ENCODE measurements around the gene LMO1.

Gene LMO1

DNA sequence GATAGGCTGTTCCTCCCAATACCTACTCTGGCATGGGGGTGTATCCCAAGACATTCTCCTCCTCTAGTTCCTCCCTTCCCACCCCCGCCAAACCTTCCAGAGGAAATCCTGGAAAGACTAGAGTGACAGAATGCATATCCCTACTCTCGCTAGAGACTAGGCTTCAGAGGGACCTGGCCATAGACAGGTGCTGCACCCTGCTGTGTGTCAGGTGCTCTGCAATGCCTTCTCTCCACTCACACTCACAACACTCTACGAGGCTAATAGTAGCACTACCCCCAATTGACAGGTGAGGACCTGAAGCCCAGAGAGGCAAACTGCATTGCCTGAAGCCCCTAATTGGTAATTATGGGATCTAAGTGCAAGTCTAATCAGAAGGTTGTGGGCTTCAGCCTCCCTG, 46.2 kb upstream of the LMO1 start:
- TF ChIP-seq CREB1 (IDR thresholded peaks at IDR 0.05; ENCODE audit: low read depth) (no peak), TAF1 (IDR thresholded peaks at IDR 0.05; ENCODE audit: low read depth) (no peak), USF1 (IDR thresholded peaks at IDR 0.05) (no peak), FOXM1 (IDR thresholded peaks at IDR 0.05; ENCODE audit: borderline replicate concordance, low read depth) (no peak), TEAD4 (IDR thresholded peaks at IDR 0.05) (no peak), TCF12 (IDR thresholded peaks at IDR 0.05; ENCODE audit: low read depth) (no peak), RAD21 (IDR thresholded peaks at IDR 0.05; ENCODE audit: low read depth) (no peak), YY1 (IDR thresholded peaks at IDR 0.05; ENCODE audit: low read depth) (no peak), NFIC (IDR thresholded peaks at IDR 0.05) (no peak), EP300 (IDR thresholded peaks at IDR 0.05; ENCODE audit: borderline replicate concordance) (no peak), CEBPB (IDR thresholded peaks at IDR 0.05) (no peak), ZBTB7A (IDR thresholded peaks at IDR 0.05; ENCODE audit: low read depth) (no peak), EGR1 (IDR thresholded peaks at IDR 0.05) (no peak)
- TF ChIP-seq, protein P1, sequence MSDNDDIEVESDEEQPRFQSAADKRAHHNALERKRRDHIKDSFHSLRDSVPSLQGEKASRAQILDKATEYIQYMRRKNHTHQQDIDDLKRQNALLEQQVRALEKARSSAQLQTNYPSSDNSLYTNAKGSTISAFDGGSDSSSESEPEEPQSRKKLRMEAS (IDR thresholded peaks at IDR 0.05), result no peak
- TF ChIP-seq, protein P2, sequence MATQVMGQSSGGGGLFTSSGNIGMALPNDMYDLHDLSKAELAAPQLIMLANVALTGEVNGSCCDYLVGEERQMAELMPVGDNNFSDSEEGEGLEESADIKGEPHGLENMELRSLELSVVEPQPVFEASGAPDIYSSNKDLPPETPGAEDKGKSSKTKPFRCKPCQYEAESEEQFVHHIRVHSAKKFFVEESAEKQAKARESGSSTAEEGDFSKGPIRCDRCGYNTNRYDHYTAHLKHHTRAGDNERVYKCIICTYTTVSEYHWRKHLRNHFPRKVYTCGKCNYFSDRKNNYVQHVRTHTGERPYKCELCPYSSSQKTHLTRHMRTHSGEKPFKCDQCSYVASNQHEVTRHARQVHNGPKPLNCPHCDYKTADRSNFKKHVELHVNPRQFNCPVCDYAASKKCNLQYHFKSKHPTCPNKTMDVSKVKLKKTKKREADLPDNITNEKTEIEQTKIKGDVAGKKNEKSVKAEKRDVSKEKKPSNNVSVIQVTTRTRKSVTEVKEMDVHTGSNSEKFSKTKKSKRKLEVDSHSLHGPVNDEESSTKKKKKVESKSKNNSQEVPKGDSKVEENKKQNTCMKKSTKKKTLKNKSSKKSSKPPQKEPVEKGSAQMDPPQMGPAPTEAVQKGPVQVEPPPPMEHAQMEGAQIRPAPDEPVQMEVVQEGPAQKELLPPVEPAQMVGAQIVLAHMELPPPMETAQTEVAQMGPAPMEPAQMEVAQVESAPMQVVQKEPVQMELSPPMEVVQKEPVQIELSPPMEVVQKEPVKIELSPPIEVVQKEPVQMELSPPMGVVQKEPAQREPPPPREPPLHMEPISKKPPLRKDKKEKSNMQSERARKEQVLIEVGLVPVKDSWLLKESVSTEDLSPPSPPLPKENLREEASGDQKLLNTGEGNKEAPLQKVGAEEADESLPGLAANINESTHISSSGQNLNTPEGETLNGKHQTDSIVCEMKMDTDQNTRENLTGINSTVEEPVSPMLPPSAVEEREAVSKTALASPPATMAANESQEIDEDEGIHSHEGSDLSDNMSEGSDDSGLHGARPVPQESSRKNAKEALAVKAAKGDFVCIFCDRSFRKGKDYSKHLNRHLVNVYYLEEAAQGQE (IDR thresholded peaks at IDR 0.05; ENCODE audit: low read depth), result no peak

DNA sequence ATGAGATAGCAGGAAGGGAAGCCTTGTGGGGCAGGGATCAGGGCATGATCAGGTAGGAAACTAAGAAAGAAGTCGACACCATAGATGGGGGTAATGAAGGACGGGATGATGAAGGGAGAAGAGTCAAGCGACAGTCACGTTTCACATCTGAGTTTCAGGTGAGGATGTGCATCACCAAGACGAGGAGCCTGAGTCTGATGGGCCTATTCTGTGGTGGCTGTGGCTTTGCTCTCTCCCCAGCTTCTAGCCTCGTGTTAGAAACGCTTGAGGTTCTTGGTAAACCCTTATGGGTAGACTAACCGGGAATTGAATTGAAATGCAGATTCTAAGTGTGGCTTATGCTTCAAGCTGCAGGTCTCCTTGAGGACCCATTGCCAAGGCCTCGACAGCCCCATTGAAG, 45.6 kb upstream of the LMO1 start:
- TF ChIP-seq, protein P1 (IDR thresholded peaks at IDR 0.05), result no peak
- TF ChIP-seq FOXM1 (IDR thresholded peaks at IDR 0.05; ENCODE audit: borderline replicate concordance, low read depth) (no peak), USF1 (IDR thresholded peaks at IDR 0.05) (no peak), CREB1 (IDR thresholded peaks at IDR 0.05; ENCODE audit: low read depth) (no peak), ZBTB7A (IDR thresholded peaks at IDR 0.05; ENCODE audit: low read depth) (no peak), TEAD4 (IDR thresholded peaks at IDR 0.05) (no peak), EP300 (IDR thresholded peaks at IDR 0.05; ENCODE audit: borderline replicate concordance) (no peak), EGR1 (IDR thresholded peaks at IDR 0.05) (no peak), NFIC (IDR thresholded peaks at IDR 0.05) (no peak), YY1 (IDR thresholded peaks at IDR 0.05; ENCODE audit: low read depth) (no peak), RAD21 (IDR thresholded peaks at IDR 0.05; ENCODE audit: low read depth) (no peak), CEBPB (IDR thresholded peaks at IDR 0.05) (no peak), TAF1 (IDR thresholded peaks at IDR 0.05; ENCODE audit: low read depth) (no peak), TCF12 (IDR thresholded peaks at IDR 0.05; ENCODE audit: low read depth) (no peak)
- TF ChIP-seq, protein P2 (IDR thresholded peaks at IDR 0.05; ENCODE audit: low read depth), result no peak

GRCh38 chr11:8307601-8308000, 43.9 kb upstream of the LMO1 start:
- TF ChIP-seq CEBPB (IDR thresholded peaks at IDR 0.05) (no peak), TEAD4 (IDR thresholded peaks at IDR 0.05) (no peak), EP300 (IDR thresholded peaks at IDR 0.05; ENCODE audit: borderline replicate concordance) (no peak), ZBTB7A (IDR thresholded peaks at IDR 0.05; ENCODE audit: low read depth) (no peak), NFIC (IDR thresholded peaks at IDR 0.05) (no peak), CREB1 (IDR thresholded peaks at IDR 0.05; ENCODE audit: low read depth) (no peak), EGR1 (IDR thresholded peaks at IDR 0.05) (no peak), YY1 (IDR thresholded peaks at IDR 0.05; ENCODE audit: low read depth) (no peak), TAF1 (IDR thresholded peaks at IDR 0.05; ENCODE audit: low read depth) (no peak), USF1 (IDR thresholded peaks at IDR 0.05) (no peak), FOXM1 (IDR thresholded peaks at IDR 0.05; ENCODE audit: borderline replicate concordance, low read depth) (no peak), RAD21 (IDR thresholded peaks at IDR 0.05; ENCODE audit: low read depth) (no peak), TCF12 (IDR thresholded peaks at IDR 0.05; ENCODE audit: low read depth) (no peak)
- TF ChIP-seq, protein P1 (IDR thresholded peaks at IDR 0.05), result no peak
- TF ChIP-seq, protein P2 (IDR thresholded peaks at IDR 0.05; ENCODE audit: low read depth), result no peak

All from Ishikawa (cell line).